ENCODE results near the gene CACNA1S.

Gene CACNA1S

GRCh38 chr1:201112173-201112731, at the start of gene CACNA1S:
CACNA1S (minus strand) TSS chr1:201112426; CDS start chr1:201112339, 87 bp downstream.
- DNase-seq: no peak

GRCh38 chr1:201157949-201158348, 45.7 kb upstream of the CACNA1S start:
- DNase-seq: no peak

GRCh38 chr1:201156819-201157218, 44.6 kb upstream of the CACNA1S start:
- no peak for DNase-seq

- no peak for DNase-seq
Measured at GRCh38 chr1:201156346-201156745, 44.1 kb upstream of the CACNA1S start.

GRCh38 chr1:201155354-201155753, 43.1 kb upstream of the CACNA1S start:
- DNase-seq: no peak

GRCh38 chr1:201154389-201155165, 42.4 kb upstream of the CACNA1S start, which contains the start of gene TMEM9:
TMEM9 (minus strand) TSS chr1:201154474; CDS start chr1:201153923, 551 bp downstream.
- DNase-seq: peak; percentile 99 to 100

- DNase-seq: no peak
Measured at GRCh38 chr1:201153474-201154388, 41.5 kb upstream of the CACNA1S start.

- no peak for DNase-seq
Measured at GRCh38 chr1:201149400-201149799, 37.2 kb upstream of the CACNA1S start.

- DNase-seq: no peak
Measured at GRCh38 chr1:201147396-201148015, 35.3 kb upstream of the CACNA1S start.

- DNase-seq: no peak
Measured at GRCh38 chr1:201146626-201147390, 34.6 kb upstream of the CACNA1S start.

- DNase-seq: no peak
Measured at GRCh38 chr1:201145816-201146215, 33.6 kb upstream of the CACNA1S start.

- DNase-seq: no peak
Measured at GRCh38 chr1:201145132-201145531, 32.9 kb upstream of the CACNA1S start.

- DNase-seq: no peak
Measured at GRCh38 chr1:201144701-201145100, 32.5 kb upstream of the CACNA1S start.

- DNase-seq: no peak
Measured at GRCh38 chr1:201143726-201144635, 31.8 kb upstream of the CACNA1S start.

GRCh38 chr1:201142849-201143725, 30.9 kb upstream of the CACNA1S start:
- no peak for DNase-seq

GRCh38 chr1:201142011-201142848, 30.0 kb upstream of the CACNA1S start:
- DNase-seq: no peak

- DNase-seq: no peak
Measured at GRCh38 chr1:201141418-201141817, 29.2 kb upstream of the CACNA1S start.

- no peak for DNase-seq
Measured at GRCh38 chr1:201140941-201141260, 28.7 kb upstream of the CACNA1S start.
